ENCODE measurements around the gene GLP2R.

DNA sequence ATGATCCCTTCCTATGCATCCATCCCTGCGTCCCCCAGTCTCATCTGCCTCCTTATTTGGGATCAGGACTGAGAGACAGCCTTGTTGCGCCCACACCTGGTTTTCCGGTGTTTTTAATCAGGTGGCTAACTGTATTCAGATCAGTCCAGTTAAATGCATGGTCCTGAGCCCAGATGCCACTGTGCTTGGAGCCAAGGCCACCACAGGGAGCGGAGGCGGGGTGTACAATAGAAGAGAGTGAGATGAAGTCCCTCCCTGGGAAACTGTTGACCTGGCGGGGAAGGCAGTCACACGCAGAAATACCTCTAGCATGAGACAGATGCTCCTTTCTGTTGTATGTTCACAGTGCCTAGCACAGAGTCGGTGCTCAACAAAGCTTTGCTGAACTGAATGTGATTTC lies 73.1 kb downstream of the GLP2R start:
- no peak for TF ChIP-seq CTCF (IDR thresholded peaks at IDR 0.05)
- TF ChIP-seq POLR2A (IDR thresholded peaks at IDR 0.05) = no peak

Data from heart left ventricle (tissue), 13 donors.